Measurements from ENCODE around the gene FRMPD1. TPM values are rescaled to one million over a fixed set of nuclear protein-coding genes. Genes with fewer than 3 reads are reported as not detected.

Gene FRMPD1
- total RNA-seq, 2 donors from 2014 or later, result 0.66 to 0.78 TPM

- no peaks in the 10 kb centered on the region for H3K4me1 ChIP-seq
- DNase-seq (no peak), ATAC-seq (no peak)
- no peaks in the 10 kb centered on the region for H3K27me3 ChIP-seq
- TF ChIP-seq POLR2A (IDR thresholded peaks at IDR 0.05) (no peak), CTCF (IDR thresholded peaks at IDR 0.05) (no peak)
- no peak overlapping the region for H3K27ac ChIP-seq
- intact Hi-C loops (cut with DNase I), result no loop called here
- WGBS, 2 donors, result 73 to 79% methylated on average over 2 of the region's 2 CpGs
- H3K36me3 ChIP-seq (replicated peaks in 1 of 2; ENCODE audit: insufficient read depth in 1 of 2, low read depth in 2 of 2), result no peaks in the 10 kb centered on the region
- no peak overlapping the region for H3K4me3 ChIP-seq
- H3K9me3 ChIP-seq, result no peaks in the 10 kb centered on the region
Measured at GRCh38 chr9:37623267-37623666, 27.5 kb upstream of the FRMPD1 start.

- WGBS, 2 donors, result 80 to 92% methylated on average over 1 of the region's 1 CpG
- ATAC-seq (no peak), DNase-seq (no peak)
Measured at GRCh38 chr9:37624073-37624472, 26.7 kb upstream of the FRMPD1 start.

GRCh38 chr9:37625036-37625757, 25.6 kb upstream of the FRMPD1 start:
- intact Hi-C loops (cut with DNase I), result no loop called here
- Histone ChIP-seq H3K4me1 (no peaks in the 10 kb centered on the region), H3K27me3 (no peaks in the 10 kb centered on the region), H3K9me3 (no peaks in the 10 kb centered on the region), H3K4me3 (no peak overlapping the region), H3K27ac (no peak overlapping the region), H3K36me3 (replicated peaks in 1 of 2; ENCODE audit: insufficient read depth in 1 of 2, low read depth in 2 of 2) (no peaks in the 10 kb centered on the region)
- no peak for ATAC-seq
- TF ChIP-seq CTCF (IDR thresholded peaks at IDR 0.05) (no peak), POLR2A (IDR thresholded peaks at IDR 0.05) (no peak)
- no peak for DNase-seq
- WGBS, 2 donors, result 78 to 86% methylated on average over 5 of the region's 5 CpGs

More at GRCh38 chr9:37624073-37624472, 26.7 kb upstream of the FRMPD1 start:
- H3K36me3 ChIP-seq (replicated peaks in 1 of 2; ENCODE audit: insufficient read depth in 1 of 2, low read depth in 2 of 2), result no peaks in the 10 kb centered on the region
- H3K4me3 ChIP-seq, result no peak overlapping the region
- no peak overlapping the region for H3K27ac ChIP-seq
- no peaks in the 10 kb centered on the region for H3K4me1 ChIP-seq
- H3K9me3 ChIP-seq, result no peaks in the 10 kb centered on the region
- TF ChIP-seq POLR2A (IDR thresholded peaks at IDR 0.05), result no peak
- TF ChIP-seq CTCF (IDR thresholded peaks at IDR 0.05), result no peak
- intact Hi-C loops (cut with DNase I), result no loop called here
- no peaks in the 10 kb centered on the region for H3K27me3 ChIP-seq

- Histone ChIP-seq H3K27me3 (no peaks in the 10 kb centered on the region), H3K36me3 (replicated peaks in 1 of 2; ENCODE audit: insufficient read depth in 1 of 2, low read depth in 2 of 2) (no peaks in the 10 kb centered on the region), H3K4me3 (no peak overlapping the region), H3K9me3 (no peaks in the 10 kb centered on the region), H3K4me1 (no peaks in the 10 kb centered on the region), H3K27ac (no peak overlapping the region)
- DNase-seq (no peak), ATAC-seq (no peak)
- intact Hi-C loops (cut with DNase I), result no loop called here
- TF ChIP-seq CTCF (IDR thresholded peaks at IDR 0.05) (no peak), POLR2A (IDR thresholded peaks at IDR 0.05) (no peak)
- 76 to 81% methylated on average over 12 of the region's 12 CpGs for WGBS, 2 donors
Measured at GRCh38 chr9:37625758-37626147, 25.0 kb upstream of the FRMPD1 start.

GRCh38 chr9:37626708-37627292, 24.0 kb upstream of the FRMPD1 start:
- Histone ChIP-seq H3K9me3 (no peaks in the 10 kb centered on the region), H3K4me3 (no peak overlapping the region), H3K27me3 (no peaks in the 10 kb centered on the region), H3K27ac (no peak overlapping the region), H3K4me1 (no peaks in the 10 kb centered on the region), H3K36me3 (replicated peaks in 1 of 2; ENCODE audit: insufficient read depth in 1 of 2, low read depth in 2 of 2) (no peaks in the 10 kb centered on the region)
- TF ChIP-seq CTCF (IDR thresholded peaks at IDR 0.05), result no peak
- TF ChIP-seq POLR2A (IDR thresholded peaks at IDR 0.05), result no peak
- WGBS, 2 donors, result 37 to 47% methylated on average over 5 of the region's 5 CpGs
- no peak for DNase-seq
- no peak for ATAC-seq
- intact Hi-C loops (cut with DNase I), result no loop called here
